ENCODE data around the gene IDH3A.

The IDH3A gene

GRCh38 chr15:78210349-78210717 is 61.2 kb downstream of the IDH3A start:
- DNase-seq (ENCODE audit: extremely low read depth, low read depth), result no peak
- no peak overlapping the region for H3K4me3 ChIP-seq (replicated peaks; ENCODE audit: low read depth, low read length)
- TF ChIP-seq, protein P1, sequence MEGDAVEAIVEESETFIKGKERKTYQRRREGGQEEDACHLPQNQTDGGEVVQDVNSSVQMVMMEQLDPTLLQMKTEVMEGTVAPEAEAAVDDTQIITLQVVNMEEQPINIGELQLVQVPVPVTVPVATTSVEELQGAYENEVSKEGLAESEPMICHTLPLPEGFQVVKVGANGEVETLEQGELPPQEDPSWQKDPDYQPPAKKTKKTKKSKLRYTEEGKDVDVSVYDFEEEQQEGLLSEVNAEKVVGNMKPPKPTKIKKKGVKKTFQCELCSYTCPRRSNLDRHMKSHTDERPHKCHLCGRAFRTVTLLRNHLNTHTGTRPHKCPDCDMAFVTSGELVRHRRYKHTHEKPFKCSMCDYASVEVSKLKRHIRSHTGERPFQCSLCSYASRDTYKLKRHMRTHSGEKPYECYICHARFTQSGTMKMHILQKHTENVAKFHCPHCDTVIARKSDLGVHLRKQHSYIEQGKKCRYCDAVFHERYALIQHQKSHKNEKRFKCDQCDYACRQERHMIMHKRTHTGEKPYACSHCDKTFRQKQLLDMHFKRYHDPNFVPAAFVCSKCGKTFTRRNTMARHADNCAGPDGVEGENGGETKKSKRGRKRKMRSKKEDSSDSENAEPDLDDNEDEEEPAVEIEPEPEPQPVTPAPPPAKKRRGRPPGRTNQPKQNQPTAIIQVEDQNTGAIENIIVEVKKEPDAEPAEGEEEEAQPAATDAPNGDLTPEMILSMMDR (IDR thresholded peaks at IDR 0.05; ENCODE audit: low read depth, low read length, missing control alignments), result no peak

GRCh38 chr15:78211189-78211921 is 62.2 kb downstream of the IDH3A start:
- TF ChIP-seq, protein P1 (IDR thresholded peaks at IDR 0.05; ENCODE audit: low read depth, low read length, missing control alignments), result no peak
- H3K4me3 ChIP-seq (replicated peaks; ENCODE audit: low read depth, low read length), result no peak overlapping the region
- no peak for DNase-seq (ENCODE audit: extremely low read depth, low read depth)

DNA sequence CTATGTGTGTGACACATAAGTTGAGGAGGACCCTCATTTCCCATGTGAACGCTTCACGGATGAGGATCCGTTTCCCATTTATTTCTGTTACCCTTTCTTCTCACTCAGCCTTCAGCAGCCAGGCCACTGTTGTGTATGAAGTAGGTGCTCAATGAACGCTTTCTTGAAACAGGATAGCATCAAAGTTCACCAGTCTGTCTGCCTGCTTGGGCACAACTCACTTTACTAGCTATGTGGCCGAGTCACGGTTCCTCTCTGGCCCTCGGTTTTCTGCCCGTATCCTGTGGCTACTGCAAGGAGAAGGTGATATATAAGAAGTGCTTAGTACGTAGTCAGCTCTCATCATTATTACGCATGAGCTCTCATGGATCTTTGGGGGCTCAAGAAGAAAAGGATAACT is 62.8 kb downstream of the IDH3A start:
- H3K4me3 ChIP-seq (replicated peaks; ENCODE audit: low read depth, low read length), result no peak overlapping the region
- no peak for DNase-seq (ENCODE audit: extremely low read depth, low read depth)
- TF ChIP-seq, protein P1 (IDR thresholded peaks at IDR 0.05; ENCODE audit: low read depth, low read length, missing control alignments), result no peak

DNA sequence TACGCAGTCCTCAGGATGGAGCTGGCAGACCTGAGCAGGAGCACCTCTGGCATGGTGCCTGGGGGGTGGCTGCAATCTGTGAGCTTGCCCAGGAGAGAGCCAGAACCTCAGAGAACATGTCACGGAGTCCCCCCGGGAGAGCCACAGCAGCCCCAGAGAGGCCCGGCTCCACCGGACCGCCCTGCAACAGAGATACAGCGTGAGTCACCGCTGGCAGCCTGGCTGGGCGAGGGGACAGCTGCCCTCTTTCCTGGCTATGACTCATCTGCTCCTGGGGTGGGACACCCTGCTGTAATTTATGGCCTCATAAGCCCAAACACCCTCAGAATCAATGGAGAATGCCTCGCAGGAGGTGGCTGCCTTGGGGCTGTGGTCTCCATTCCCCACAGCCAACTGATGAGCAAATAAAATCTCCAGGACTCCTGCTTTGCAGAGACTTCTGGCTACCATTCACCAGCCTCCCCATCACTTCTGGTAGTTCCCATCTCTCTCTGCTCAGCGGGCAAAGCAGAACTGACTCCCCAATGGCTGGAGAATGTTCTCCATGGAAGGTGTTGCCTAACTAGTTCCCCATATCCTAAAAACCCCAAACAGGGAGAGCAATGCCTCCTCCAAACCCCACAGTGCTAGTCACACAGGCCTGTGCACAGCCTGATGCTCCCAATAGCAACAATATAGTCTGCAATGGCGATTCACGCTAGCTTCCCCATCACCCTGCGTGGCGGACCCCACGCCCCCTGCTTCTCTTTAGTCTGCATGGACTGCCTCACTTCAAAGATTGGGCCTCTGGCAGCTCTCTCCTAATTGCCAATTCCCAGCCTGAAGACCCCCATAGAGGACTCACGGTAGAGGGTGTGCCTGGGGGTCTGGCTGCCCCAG is 63.6 kb downstream of the IDH3A start:
- TF ChIP-seq, protein P1 (IDR thresholded peaks at IDR 0.05; ENCODE audit: low read depth, low read length, missing control alignments), result no peak
- DNase-seq (ENCODE audit: extremely low read depth, low read depth), result peak; percentile 40
- no peak overlapping the region for H3K4me3 ChIP-seq (replicated peaks; ENCODE audit: low read depth, low read length)

- no peak overlapping the region for H3K4me3 ChIP-seq (replicated peaks; ENCODE audit: low read depth, low read length)
- DNase-seq (ENCODE audit: extremely low read depth, low read depth), result no peak
- TF ChIP-seq, protein P1 (IDR thresholded peaks at IDR 0.05; ENCODE audit: low read depth, low read length, missing control alignments), result no peak
Measured at GRCh38 chr15:78213425-78213750, 64.2 kb downstream of the IDH3A start.

DNA sequence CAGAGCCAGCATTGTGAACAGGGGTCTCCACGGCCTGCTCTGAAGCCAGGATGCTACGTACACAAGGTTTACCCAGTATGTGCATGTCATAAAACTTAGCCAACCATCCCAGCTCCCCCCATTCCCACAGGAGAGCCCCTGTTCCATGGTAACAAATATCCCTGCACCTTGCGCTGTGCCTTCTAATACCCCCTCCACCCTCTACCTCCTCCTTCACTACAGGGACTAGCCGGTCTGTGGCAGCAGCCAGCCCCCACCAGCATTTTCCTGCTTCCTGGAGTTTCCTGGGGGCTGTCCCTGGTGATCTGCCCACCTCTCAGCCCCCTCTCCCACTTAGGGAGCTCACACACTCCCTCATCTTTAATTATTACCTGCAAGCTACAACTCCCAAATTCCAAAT is 64.8 kb downstream of the IDH3A start:
- TF ChIP-seq, protein P1 (IDR thresholded peaks at IDR 0.05; ENCODE audit: low read depth, low read length, missing control alignments), result no peak
- no peak overlapping the region for H3K4me3 ChIP-seq (replicated peaks; ENCODE audit: low read depth, low read length)
- no peak for DNase-seq (ENCODE audit: extremely low read depth, low read depth)
